HG03159 (cell line): ENCODE measurements around the gene PHF14.

Experiments used
- ATAC-seq: cut with Tn5 transposase; IDR thresholded peaks from one replicate; pipeline ENCODE4 v1.9.1; 2021; ENCODE audit warnings: mild to moderate bottlenecking, moderate library complexity; ENCODE audit not compliant: unreplicated experiment

The PHF14 gene

GRCh38 chr7:11171569-11172192, 198.0 kb downstream of the PHF14 start:
- no peak for ATAC-seq

DNA sequence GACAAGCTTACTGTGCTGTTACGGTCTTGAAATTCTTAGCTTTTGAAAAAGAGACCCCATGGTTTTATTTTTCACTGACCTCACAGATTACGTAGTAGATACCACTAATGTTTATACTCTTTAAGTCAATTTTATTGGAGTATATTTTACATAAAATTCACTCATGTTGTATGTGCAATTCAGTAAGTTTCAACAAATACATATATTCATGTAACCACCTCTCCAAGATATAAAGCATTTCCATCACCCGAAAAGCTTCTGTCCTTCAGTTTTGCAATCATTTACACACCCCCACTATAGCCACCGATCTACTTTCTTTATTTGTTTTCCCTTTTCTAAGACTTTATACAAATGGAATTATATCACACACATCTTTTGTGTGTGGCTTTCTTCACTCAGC, 199.2 kb downstream of the PHF14 start:
- no peak for ATAC-seq

GRCh38 chr7:11175371-11175770, 201.7 kb downstream of the PHF14 start:
- ATAC-seq = no peak

DNA sequence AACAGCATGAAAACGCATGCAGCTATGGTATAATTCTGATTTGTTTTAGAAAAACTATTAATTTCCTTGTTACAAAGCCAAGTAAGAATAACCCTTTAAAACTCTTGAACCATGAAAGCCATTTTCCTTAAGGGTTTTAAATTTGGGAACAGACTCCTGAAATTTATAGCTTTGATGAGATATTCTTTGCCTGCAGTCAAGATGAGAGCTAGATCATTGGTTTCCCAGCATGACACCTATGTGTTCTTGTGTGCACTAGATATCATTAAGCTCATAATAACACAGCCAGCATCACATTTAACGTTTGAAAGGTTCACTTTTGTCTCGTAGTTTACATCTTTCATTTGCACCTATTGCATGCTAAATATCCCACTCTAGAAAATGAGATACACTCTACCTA, 202.2 kb downstream of the PHF14 start:
- ATAC-seq = no peak

- no peak for ATAC-seq
Observed at GRCh38 chr7:11176985-11177555, 203.4 kb downstream of the PHF14 start.

DNA sequence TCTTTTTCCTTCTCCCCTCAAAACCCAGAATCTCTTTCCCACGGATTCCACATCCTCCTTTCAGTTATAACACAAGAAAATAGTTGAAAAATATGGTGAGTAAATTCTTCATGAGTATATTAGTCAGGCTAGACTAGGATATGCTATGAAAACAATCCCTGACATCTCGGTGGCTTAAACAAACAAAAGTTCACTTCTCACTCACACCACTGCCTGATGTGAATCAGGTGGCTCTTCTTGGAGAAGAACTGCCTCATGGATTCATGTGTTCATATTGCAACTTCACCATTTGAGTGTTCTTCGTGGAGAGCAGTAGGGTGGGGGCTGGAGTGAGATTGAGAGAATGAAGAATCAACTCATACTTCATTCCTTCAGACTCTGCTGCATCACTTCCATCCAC, 204.1 kb downstream of the PHF14 start:
- no peak for ATAC-seq

DNA sequence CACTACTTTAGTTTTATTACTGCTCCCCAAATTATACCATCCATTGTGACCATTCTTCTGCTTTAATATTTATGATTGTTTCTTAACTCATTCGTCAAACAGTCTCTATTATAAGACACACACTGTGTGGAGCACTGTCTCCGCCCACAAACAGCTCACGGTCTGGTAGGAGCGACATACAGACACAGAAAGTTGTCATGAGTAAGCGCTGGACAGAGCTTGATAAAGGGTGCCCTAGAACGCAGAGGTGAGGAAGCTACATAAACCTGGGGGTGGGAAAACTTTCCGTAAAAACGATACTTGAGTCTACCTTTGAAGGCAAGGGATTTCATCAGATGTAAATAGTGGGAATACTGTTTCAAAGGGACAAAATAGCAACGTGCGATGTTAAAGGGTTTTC, 207.9 kb downstream of the PHF14 start:
- no peak for ATAC-seq

- ATAC-seq = no peak
Observed at GRCh38 chr7:11182736-11183135, 209.1 kb downstream of the PHF14 start.

- no peak for ATAC-seq
Observed at GRCh38 chr7:11185179-11185815, 211.6 kb downstream of the PHF14 start.

- no peak for ATAC-seq
Observed at GRCh38 chr7:11188529-11189310, 215.0 kb downstream of the PHF14 start.

DNA sequence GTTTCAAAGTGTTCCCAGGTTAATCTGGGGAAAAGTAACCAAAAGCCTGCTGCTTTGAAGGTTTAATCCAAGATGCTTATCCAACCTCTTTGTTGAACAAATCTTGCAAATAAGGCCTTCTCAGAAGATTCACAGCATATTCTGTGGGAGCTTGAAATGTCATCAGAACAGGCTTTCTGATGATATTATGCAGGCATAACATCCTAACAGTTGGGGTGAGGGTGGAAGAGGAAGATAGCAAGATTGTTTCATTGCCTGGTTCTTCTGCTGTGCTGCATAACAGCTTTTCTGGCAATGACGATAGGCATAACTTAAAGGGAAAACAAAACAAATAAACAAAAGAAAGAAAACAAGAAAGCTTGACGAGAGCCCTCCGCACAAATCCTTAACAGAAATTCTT, 217.4 kb downstream of the PHF14 start:
- no peak for ATAC-seq

- ATAC-seq = no peak
Observed at GRCh38 chr7:11191574-11192220, 218.0 kb downstream of the PHF14 start.

DNA sequence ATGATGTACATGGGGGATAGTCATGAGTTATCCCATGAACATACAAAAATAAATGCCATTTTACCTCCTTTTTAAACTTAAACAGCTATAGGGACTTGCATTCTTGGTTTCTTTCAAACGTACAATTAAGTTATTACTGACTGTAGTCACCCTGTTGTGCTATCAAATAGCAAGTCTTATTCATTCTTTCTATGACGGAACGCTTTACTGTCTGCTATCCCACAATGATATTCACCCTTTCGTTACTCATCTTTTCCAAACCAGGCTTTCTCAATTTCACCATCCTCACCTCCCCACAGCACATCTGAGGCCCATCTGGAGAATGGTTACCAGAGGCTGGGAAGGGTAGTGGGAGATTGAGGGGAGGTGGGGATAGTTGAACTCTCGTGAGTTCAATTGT, 218.8 kb downstream of the PHF14 start:
- ATAC-seq = no peak

DNA sequence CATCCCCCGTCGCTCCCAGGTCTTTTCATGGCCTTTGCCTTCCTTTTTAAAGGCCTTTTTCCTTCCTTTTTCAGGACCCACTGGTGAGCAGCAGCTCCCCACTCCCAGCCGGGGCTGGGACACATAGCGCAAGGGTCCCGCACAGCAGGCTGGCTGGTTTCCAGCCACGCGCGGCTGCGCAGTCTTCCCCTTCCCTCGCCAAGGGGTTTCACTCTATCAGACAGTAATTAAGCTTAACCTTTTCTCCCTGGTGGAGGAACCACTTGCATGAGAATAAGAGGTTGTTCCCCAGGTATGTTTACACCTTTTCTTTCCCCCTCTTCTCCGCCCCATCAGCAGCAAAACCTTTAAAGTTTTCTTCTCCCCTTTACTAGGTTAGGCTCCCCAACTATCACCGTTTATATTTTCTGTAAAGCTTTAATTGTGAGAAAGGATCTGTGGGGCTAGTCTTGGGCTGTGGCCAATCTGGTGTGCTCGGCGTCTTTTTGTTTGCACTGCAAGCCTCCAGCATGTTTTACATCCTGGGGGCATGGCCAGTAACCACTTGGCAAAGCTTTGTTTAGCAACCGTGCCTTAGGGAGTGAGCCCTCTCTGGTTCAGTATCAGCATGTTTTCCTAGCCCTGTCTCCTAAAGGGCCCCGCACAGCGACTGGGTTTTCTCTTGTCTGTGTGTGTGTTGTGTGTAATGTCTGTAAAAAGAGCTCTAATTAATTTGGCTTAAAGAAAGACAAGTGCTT, 219.6 kb downstream of the PHF14 start:
- no peak for ATAC-seq

DNA sequence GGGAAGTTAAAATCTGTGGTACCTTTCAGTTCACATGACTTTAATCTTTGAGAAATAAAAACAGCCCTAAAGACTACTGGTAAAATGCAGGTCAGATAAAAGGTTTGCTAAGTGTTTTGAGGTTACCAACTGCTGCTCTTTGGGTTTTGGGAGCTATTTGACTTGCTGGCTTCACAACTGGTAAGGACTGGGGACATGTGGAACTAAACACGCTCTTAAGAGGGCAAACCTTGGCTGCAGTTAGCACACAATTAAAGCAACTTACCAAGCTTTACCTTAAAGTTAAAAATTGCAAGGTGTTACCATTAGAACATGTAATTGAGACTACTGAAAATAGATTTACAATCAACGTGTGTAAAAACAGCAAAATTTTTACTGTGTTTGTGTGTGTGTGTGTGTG, 220.2 kb downstream of the PHF14 start:
- ATAC-seq = no peak

GRCh38 chr7:11194492-11194891, 220.8 kb downstream of the PHF14 start:
- ATAC-seq = no peak

DNA sequence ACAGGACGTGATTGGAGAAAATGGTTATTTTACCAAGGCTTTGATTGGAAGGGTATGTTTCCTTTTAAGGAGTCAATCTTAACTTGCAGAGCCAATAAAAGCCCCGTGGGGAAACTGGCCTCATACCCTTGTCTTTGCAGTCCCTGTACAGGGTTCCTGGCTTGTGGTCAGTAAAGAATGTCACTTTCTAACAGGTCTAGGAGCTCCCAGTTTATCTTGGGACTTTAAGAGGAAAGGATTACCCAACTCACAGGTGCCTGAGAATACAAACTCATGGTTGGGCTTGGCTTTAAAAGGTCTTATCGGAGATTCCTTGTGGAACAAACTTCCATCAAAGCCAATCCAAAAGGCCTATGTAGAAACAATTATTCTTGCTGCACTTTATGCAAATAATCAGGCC, 221.8 kb downstream of the PHF14 start:
- ATAC-seq = no peak

GRCh38 chr7:11196143-11196542, 222.5 kb downstream of the PHF14 start:
- no peak for ATAC-seq

- no peak for ATAC-seq
Observed at GRCh38 chr7:11203224-11203623, 229.6 kb downstream of the PHF14 start.

- no peak for ATAC-seq
Observed at GRCh38 chr7:11203683-11204082, 230.0 kb downstream of the PHF14 start.
